ENCODE data around the gene GRM4.

The GRM4 gene

GRCh38 chr6:34144581-34145160, 1.2 kb downstream of the GRM4 start:
- no peak for DNase-seq (ENCODE audit: low read depth)
- H3K4me3 ChIP-seq (ENCODE audit: low read depth, low read length) = peak overlapping the region; percentile 50

- no peak for DNase-seq (ENCODE audit: low read depth)
- H3K4me3 ChIP-seq (ENCODE audit: low read depth, low read length) = peak overlapping the region; percentile 50
Measured at GRCh38 chr6:34143884-34144580, 1.9 kb downstream of the GRM4 start.

DNA sequence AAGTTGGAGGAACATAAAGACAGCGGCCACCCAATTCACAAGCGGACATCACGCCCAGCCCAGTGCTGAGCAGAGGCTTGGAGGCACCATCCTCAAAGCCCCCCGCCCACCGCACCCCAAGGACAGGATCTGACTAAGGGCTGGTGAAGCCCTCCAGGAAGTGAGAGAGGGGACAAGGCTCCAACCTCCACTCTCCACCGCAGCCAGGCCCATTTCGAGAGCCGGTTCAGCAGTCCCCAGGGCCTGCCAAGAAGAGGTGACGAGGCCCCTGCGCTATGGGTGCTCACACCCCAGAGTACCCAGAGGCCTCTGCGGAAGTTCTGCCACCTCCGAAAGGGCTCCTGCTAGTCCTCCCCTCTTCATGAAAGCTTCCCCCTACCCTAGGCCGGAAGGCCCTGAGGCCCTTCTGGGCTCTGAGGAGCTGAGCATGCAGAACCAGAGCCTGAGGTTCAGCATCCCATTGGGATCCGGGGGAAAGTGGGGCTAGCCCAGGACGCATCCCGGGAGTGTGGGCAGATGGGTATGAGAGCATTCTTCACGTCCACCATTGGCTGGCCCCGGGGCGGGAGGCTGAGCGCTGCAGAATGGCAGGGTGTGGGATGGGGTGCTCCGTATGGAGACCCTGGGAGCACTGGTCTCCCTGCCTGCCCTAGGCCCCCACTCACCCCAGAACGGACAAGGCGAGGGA, 2.5 kb downstream of the GRM4 start:
- DNase-seq (ENCODE audit: low read depth) = no peak
- H3K4me3 ChIP-seq (ENCODE audit: low read depth, low read length) = peak overlapping the region; percentile 50

GRCh38 chr6:34142061-34142998, 3.6 kb downstream of the GRM4 start:
- no peak overlapping the region for H3K4me3 ChIP-seq (ENCODE audit: low read depth, low read length)
- DNase-seq (ENCODE audit: low read depth) = no peak

- H3K4me3 ChIP-seq (ENCODE audit: low read depth, low read length) = no peak overlapping the region
Measured at GRCh38 chr6:34140075-34140474, 5.8 kb downstream of the GRM4 start.

GRCh38 chr6:34138914-34139510, 6.9 kb downstream of the GRM4 start:
- DNase-seq (ENCODE audit: low read depth) = no peak
- H3K4me3 ChIP-seq (ENCODE audit: low read depth, low read length) = no peak overlapping the region

More at GRCh38 chr6:34140075-34140474, 5.8 kb downstream of the GRM4 start:
- no peak for DNase-seq (ENCODE audit: low read depth)

DNA sequence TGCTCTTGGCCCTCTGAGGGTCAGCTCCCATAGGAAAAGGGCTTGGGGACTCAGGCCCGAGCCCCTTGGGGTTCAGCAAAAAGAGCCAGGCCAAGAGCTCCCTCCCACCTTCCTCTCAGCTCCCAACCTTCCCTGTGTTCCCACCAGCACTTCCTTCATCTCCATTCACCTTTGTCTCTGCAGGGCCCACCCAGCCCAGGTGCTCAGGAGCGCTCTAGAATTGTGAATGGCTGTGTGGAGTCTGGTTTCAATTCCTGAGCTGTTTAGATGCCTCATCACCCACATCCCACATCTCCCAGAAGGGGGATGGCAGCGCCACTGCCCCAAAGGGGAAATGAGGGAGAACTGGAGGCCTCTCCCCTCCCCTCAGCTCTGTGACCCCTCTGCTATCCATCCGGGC, 7.7 kb downstream of the GRM4 start:
- no peak overlapping the region for H3K4me3 ChIP-seq (ENCODE audit: low read depth, low read length)
- DNase-seq (ENCODE audit: low read depth) = no peak

- no peak for DNase-seq (ENCODE audit: low read depth)
- H3K4me3 ChIP-seq (ENCODE audit: low read depth, low read length) = no peak overlapping the region
Measured at GRCh38 chr6:34135541-34135940, 10.3 kb downstream of the GRM4 start.

DNA sequence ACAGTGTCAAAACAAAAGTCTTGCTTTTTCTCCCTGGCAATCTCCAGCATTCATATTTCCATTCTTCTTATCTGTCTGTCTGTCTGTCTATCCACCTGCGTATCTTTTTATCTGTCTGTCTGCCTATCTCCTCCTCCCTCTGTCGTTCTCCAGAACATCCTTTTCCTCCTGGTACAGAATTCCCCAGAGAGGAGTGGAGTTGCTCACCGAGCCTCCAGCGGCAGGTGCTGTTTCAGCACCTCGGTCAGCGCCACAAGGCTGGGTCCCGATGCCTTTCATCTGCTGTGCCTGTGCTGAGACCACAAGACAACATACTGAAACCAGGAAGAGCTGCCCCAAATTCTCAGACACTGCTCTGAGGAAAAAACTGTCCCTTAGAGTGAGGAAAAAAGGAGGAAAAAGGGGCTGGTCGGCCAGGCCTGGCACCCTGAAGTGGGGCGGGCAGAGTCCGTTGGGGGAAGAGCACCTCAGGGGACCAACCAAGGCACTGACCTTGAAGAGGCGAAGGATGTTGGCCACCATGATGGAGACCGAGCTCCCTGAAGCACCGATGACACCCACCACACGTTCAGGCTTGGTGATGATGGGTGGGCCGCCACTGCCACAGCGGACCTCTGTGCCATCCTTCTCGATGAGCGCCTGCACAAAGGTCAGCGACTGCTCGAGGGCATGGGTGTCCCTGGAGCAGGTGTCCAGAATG, 13.3 kb downstream of the GRM4 start:
- no peak for DNase-seq (ENCODE audit: low read depth)
- H3K4me3 ChIP-seq (ENCODE audit: low read depth, low read length) = no peak overlapping the region

DNA sequence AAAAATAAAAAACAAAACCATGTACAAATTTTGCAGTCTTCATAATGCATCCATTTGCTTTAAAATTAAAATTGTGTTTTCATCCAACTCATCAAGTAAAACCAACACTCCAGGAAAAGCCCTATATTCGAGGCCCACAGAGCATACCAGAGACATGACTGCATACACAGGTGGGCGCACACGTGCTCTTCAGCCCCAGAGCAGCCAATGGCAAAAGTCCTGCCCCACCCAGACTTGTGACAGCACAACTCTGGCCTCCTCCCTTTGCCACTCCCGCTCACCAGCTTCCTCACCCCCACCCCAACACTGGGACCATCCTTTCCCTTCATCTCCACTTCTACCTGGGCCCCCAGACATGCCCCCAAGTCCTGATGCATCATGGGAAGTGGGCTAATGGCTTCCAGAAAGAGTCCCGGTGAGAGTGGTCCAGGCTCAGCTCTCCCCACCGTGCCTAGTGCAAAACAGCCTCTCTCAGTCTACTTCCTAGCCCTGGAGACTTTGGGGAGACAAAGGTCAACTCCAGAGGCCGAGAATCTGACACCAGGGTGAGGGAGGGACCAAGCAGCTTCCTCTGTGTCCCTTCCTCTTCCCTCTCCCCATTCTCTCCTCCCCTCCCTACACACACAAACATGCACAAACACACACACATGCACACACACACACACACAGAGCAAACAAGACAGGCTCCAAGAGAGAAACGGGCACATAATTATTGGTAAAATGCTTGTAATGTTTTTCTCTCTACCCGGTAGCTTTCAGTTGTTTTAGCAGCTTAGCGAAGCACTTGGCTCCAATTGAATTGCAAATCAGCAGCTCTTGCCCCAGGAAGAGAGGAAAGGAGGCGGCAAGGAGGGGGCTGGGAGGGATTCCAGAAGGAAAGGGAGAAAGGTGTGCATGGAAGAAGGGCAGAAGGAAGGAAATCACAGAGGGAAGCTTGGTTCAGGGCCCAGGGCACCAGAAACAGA, 14.3 kb downstream of the GRM4 start:
- no peak overlapping the region for H3K4me3 ChIP-seq (ENCODE audit: low read depth, low read length)

GRCh38 chr6:34130862-34131261, 15.0 kb downstream of the GRM4 start:
- DNase-seq (ENCODE audit: low read depth) = no peak
- H3K4me3 ChIP-seq (ENCODE audit: low read depth, low read length) = no peak overlapping the region

More for the DNA sequence above, 14.3 kb downstream of the GRM4 start:
- no peak for DNase-seq (ENCODE audit: low read depth)

GRCh38 chr6:34129753-34130152, 16.1 kb downstream of the GRM4 start:
- DNase-seq (ENCODE audit: low read depth) = no peak
- no peak overlapping the region for H3K4me3 ChIP-seq (ENCODE audit: low read depth, low read length)

- DNase-seq (ENCODE audit: low read depth) = no peak
- no peak overlapping the region for H3K4me3 ChIP-seq (ENCODE audit: low read depth, low read length)
Measured at GRCh38 chr6:34128045-34128444, 17.8 kb downstream of the GRM4 start.

GRCh38 chr6:34126419-34126818, 19.5 kb downstream of the GRM4 start:
- no peak for DNase-seq (ENCODE audit: low read depth)
- H3K4me3 ChIP-seq (ENCODE audit: low read depth, low read length) = no peak overlapping the region

- DNase-seq (ENCODE audit: low read depth) = no peak
- H3K4me3 ChIP-seq (ENCODE audit: low read depth, low read length) = no peak overlapping the region
Measured at GRCh38 chr6:34125939-34126338, 19.9 kb downstream of the GRM4 start.

GRCh38 chr6:34120953-34121675, 24.8 kb downstream of the GRM4 start:
- H3K4me3 ChIP-seq (ENCODE audit: low read depth, low read length) = no peak overlapping the region
- DNase-seq (ENCODE audit: low read depth) = no peak

DNA sequence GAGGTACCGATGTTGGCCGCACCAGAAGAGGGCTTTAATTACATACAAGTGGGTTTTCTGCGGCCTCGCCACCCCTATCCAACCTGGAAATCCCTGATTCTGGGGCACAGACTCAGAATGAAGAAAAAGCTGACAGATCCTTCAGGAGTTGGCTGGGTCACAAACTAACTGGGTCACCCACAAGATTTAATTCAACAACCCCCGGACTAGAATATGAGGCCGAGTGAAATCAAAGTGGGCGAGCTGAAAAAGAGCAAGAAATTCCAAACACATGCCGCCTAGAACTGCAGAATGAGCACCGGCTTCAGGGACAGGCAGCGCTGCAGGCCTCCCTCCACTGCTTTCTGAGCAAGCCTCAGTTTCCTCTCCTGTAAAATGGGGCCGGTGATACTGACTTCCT, 30.0 kb downstream of the GRM4 start:
- H3K4me3 ChIP-seq (ENCODE audit: low read depth, low read length) = no peak overlapping the region
- DNase-seq (ENCODE audit: low read depth) = no peak
